ENCODE results near the gene C14orf119. TPM values are rescaled to one million over a fixed set of nuclear protein-coding genes. Genes with fewer than 3 reads are reported as not detected.

C14orf119 gene
- total and polyA plus RNA-seq, 9 of the 15 experiments (the other 6 are each of a cell fraction or from before 2014, with no cell fraction given): 36.7 to 251 (median 51.8) TPM

GRCh38 chr14:23066368-23066767, 28.9 kb upstream of the C14orf119 start:
- Histone ChIP-seq H3K9ac (ENCODE audit: insufficient read depth in 1 of 2, low read depth in 2 of 2, low read length in 2 of 2) (no peak overlapping the region), H3K27ac (ENCODE audit: extremely low read depth, low read depth, low read length) (no peak overlapping the region), H3K9me3 (replicated peaks; ENCODE audit: control insufficient read depth, insufficient read depth, low read depth, low read length) (no peaks in the 10 kb centered on the region), H3K36me3 (ENCODE audit: control insufficient read depth, insufficient read depth, low read length) (peaks cover 82% of the 10 kb centered on the region), H2AFZ (ENCODE audit: low read depth, low read length) (no peak overlapping the region), H3K4me2 (ENCODE audit: insufficient read depth, low read length) (no peak overlapping the region), H3K9me1 (ENCODE audit: control insufficient read depth, insufficient read depth, low read length) (peaks cover 5% of the 10 kb centered on the region), H3K4me1 (replicated peaks in 1 of 2; ENCODE audit: control insufficient read depth in 2 of 2, insufficient read depth in 2 of 2, low read length in 2 of 2) (peaks cover 5 to 10% of the 10 kb centered on the region in 2 experiments; a peak in 4 of 5 replicates), H3K79me2 (ENCODE audit: control insufficient read depth, insufficient read depth, low read length) (peaks cover 59% of the 10 kb centered on the region), H3K4me3 (no peak overlapping the region), H3K27me3 (ENCODE audit: control insufficient read depth in 2 of 2, insufficient read depth in 2 of 2, low read length in 2 of 2) (no peaks in the 10 kb centered on the region), H4K20me1 (replicated peaks; ENCODE audit: control insufficient read depth, insufficient read depth, low read length) (peaks cover 14% of the 10 kb centered on the region; the same call in 1 of the 2 replicates)
- no TSS peak for BruUV-seq (replicated peaks)
- 92% methylated on average over 3 of the region's 3 CpGs for WGBS (ENCODE audit: insufficient coverage, low coverage, missing lambda C conversion rate)
- CTCF ChIA-PET (ENCODE audit: low intra/inter-chr PET ratio): interaction anchor here (1.9 kb wide), 1 partner anchor 43 kb away, joined by 6 read pairs; no protein-coding TSS in a partner anchor
- in situ Hi-C loops (cut with MboI): loop anchor here (5.0 kb wide), 1 partner anchor 41 kb away; no protein-coding TSS in a partner anchor
- intact Hi-C loops (cut with micrococcal nuclease): no loop called here
- ATAC-seq (no peak), FAIRE-seq (no peak), DNase-seq (ENCODE audit: extremely low read depth in 1 of 4, low spot score in 3 of 4) (no peak)
- no peak for TF ChIP-seq IFI16 (CRISPR knock-in tag; IDR thresholded peaks at IDR 0.05)
- no peak for TF ChIP-seq NFE2 (IDR thresholded peaks at IDR 0.05; ENCODE audit: low read depth)
- TF ChIP-seq MCM3 (IDR thresholded peaks at IDR 0.05): no peak
- no peak for TF ChIP-seq SOX6 (IDR thresholded peaks at IDR 0.05)
- TF ChIP-seq HDAC3 (IDR thresholded peaks at IDR 0.05; ENCODE audit: borderline replicate concordance, partially characterized antibody): no peak
- TF ChIP-seq CGGBP1 (CRISPR knock-in tag; IDR thresholded peaks at IDR 0.05): no peak
- POLR2A ChIA-PET: interaction anchor here (1.0 kb wide), 1 partner anchor 9 kb away, joined by 3 read pairs; no protein-coding TSS in a partner anchor

Measured in K562 (cell line).